Measurements from ENCODE around the gene CDC34. TPM values are rescaled to one million over a fixed set of nuclear protein-coding genes. Genes with fewer than 3 reads are reported as not detected.

Gene CDC34
- total RNA-seq, 1 experiment from 2014 or later, result 112 TPM

- H3K27me3 ChIP-seq (ENCODE audit: insufficient read depth, low read length), result no peaks in the 10 kb centered on the region
- no peak overlapping the region for H4K91ac ChIP-seq (ENCODE audit: insufficient read length, low read depth, low read length)
- H2AFZ ChIP-seq (ENCODE audit: low read length), result no peak overlapping the region
- H2AK5ac ChIP-seq (ENCODE audit: insufficient read length, low read length), result no peak overlapping the region
- H3K4me1 ChIP-seq (ENCODE audit: insufficient read depth, low read length), result no peaks in the 10 kb centered on the region
- H3K79me1 ChIP-seq (ENCODE audit: insufficient read depth, low read depth, low read length, poor library complexity, severe bottlenecking), result no peaks in the 10 kb centered on the region
- no peak overlapping the region for H3K18ac ChIP-seq (ENCODE audit: insufficient read length, low read depth, low read length)
- H4K5ac ChIP-seq (ENCODE audit: insufficient read length, low read depth, low read length), result no peak overlapping the region
- H3K9me3 Mint-ChIP-seq, result no peaks in the 10 kb centered on the region; a peak in 1 of 5 replicates
- H3T11ph ChIP-seq (ENCODE audit: low read length), result no peak overlapping the region
- TF ChIP-seq CTCF (conservative IDR thresholded peaks at IDR 0.05), result no peak
- no peaks in the 10 kb centered on the region for H3K79me2 ChIP-seq (ENCODE audit: insufficient read depth, low read length)
- DNase-seq, result no peak
- no peak overlapping the region for H2BK15ac ChIP-seq (ENCODE audit: low read depth, low read length)
- H3K9me3 ChIP-seq (ENCODE audit: control insufficient read depth, low read depth, low read length), result no peaks in the 10 kb centered on the region
- H2BK5ac ChIP-seq (ENCODE audit: insufficient read length, low read length), result no peak overlapping the region
- no peak overlapping the region for H2BK120ac ChIP-seq (ENCODE audit: low read depth, low read length, poor library complexity, severe bottlenecking)
- peaks cover 3 to 20% (median 3%) of the 10 kb centered on the region in 3 experiments; a peak in 5 of 7 replicates for H3K36me3 Mint-ChIP-seq (ENCODE audit: insufficient read depth in 1 of 3, low read depth in 3 of 3)
- no peak overlapping the region for H3K4me2 ChIP-seq (ENCODE audit: insufficient read depth, insufficient read length, low read length)
- no peak overlapping the region for H3K27ac ChIP-seq (ENCODE audit: insufficient read length, low read depth, low read length)
- no peak overlapping the region for H4K8ac ChIP-seq (replicated peaks; ENCODE audit: insufficient read length, low read depth, low read length)
- WGBS (ENCODE audit: extremely low coverage, insufficient read length, low lambda C conversion rate), result no CpG with 5 or more reads among the region's 10 CpGs
- H4K20me1 ChIP-seq (ENCODE audit: control insufficient read depth, insufficient read depth, insufficient read length), result peaks cover 3% of the 10 kb centered on the region
- H2BK12ac ChIP-seq (ENCODE audit: insufficient read length, low read depth, low read length), result no peak overlapping the region
- H2BK20ac ChIP-seq (ENCODE audit: low read depth, low read length, poor library complexity, severe bottlenecking), result no peak overlapping the region
- H3K23ac ChIP-seq (ENCODE audit: insufficient read length, low read depth, low read length), result no peak overlapping the region
- no peak overlapping the region for H3K14ac ChIP-seq (ENCODE audit: insufficient read depth, low read length)
- H3K23me2 ChIP-seq (ENCODE audit: insufficient read length, low read depth, low read length, poor library complexity, severe bottlenecking), result peaks cover 5% of the 10 kb centered on the region
- H3K27me3 Mint-ChIP-seq (ENCODE audit: low read depth), result peaks cover 33% of the 10 kb centered on the region
- H3K56ac ChIP-seq (ENCODE audit: insufficient read length, low read depth, low read length), result no peak overlapping the region
- no peak overlapping the region for H3K27ac Mint-ChIP-seq
- peaks cover 2 to 6% of the 10 kb centered on the region in 2 experiments; a peak in 2 of 4 replicates for H3K4me1 Mint-ChIP-seq
- H3K4ac ChIP-seq (ENCODE audit: low read depth, low read length), result no peak overlapping the region
- H3K4me3 Mint-ChIP-seq, result no peak overlapping the region; a peak in 1 of 5 replicates
- H3K9ac ChIP-seq (ENCODE audit: extremely low read depth, insufficient read length, low read length), result no peak overlapping the region
Measured at GRCh38 chr19:517721-518597, 13.6 kb upstream of the CDC34 start.

Data from H9 (cell line).